NCI-H524 (cell line): ENCODE data around the gene PIM1.

Experiments
- DNase-seq, 2 experiments: peaks; one replicate each; lab custom pipeline; 2025; lab: John Stamatoyannopoulos, UW

The PIM1 gene

DNA sequence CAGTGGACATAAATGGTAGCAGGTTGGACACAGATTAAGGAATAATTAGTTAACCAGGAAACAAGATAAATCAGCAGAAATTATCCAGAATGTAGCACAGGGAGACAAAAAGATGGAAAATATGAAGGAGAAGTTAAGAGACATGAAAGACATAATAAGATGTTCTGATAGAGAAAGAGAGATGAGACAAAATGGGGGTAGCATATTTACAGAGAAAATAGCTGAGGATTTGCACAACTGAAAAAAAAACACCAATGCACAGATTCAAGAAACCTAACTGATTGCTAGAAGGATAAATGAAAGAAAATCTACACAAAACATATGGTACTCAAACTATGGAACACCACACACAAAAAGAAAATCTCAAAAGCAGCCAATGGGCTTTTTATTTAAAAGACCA lies 53.0 kb downstream of the PIM1 start:
- DNase-seq, result no peak
